Omental fat pad (tissue), 4 donors: Measurements from ENCODE around the gene LRP2BP. TPM values are rescaled to one million over a fixed set of nuclear protein-coding genes. Genes with fewer than 3 reads are reported as not detected.

Experiments
- ATAC-seq: fragments of 150-250 bp; one replicate; pipeline ENCODE4 v1.9.1; 2016; ENCODE audit warnings: mild to moderate bottlenecking, moderate library complexity; ENCODE audit not compliant: low FRiP score
- DNase-seq: peaks from one replicate; pipeline ENCODE4 v3.0.0-alpha.2; 2019; ENCODE audit warnings: low spot score
- total RNA-seq, 4 donors: library from RNA; depleted of rRNA; stranded (reverse); fragments of >200 nt; gene quantifications; one replicate each; pipeline ENCODE4 v1.1.0, GENCODE V29; 2016
- TF ChIP-seq, protein P1 (sequence below), 3 donors: fragments of 450-650 bp; IDR thresholded peaks; one replicate each; pipeline ENCODE4 v1.5.1; 2016 to 2017; ENCODE audit warnings: antibody characterized with exemption in 3 of 3, mild to moderate bottlenecking in 3 of 3, moderate library complexity in 2 of 3

LRP2BP gene
- total RNA-seq, 4 donors from 2014 or later: 0.56 to 4.0 (median 1.7) TPM

DNA sequence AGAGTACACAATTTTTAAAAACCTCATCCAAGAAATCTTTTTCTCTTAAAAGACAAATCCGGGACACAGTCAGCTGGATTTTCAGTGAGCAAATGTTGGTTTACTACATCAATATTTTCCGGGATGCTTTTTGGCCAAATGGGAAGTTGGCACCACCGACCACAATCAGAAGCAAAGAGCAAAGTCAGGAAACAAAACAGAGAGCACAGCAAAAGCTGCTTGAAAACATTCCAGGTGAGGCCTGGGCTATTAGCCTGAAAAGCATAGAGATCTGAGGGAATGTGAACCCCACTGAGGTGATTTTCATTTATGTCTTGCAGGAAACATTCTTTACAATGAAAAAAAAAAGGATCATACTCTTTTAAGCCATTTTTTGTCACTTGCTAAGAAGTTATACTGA is 33.9 kb downstream of the LRP2BP start:
- no peak for ATAC-seq

DNA sequence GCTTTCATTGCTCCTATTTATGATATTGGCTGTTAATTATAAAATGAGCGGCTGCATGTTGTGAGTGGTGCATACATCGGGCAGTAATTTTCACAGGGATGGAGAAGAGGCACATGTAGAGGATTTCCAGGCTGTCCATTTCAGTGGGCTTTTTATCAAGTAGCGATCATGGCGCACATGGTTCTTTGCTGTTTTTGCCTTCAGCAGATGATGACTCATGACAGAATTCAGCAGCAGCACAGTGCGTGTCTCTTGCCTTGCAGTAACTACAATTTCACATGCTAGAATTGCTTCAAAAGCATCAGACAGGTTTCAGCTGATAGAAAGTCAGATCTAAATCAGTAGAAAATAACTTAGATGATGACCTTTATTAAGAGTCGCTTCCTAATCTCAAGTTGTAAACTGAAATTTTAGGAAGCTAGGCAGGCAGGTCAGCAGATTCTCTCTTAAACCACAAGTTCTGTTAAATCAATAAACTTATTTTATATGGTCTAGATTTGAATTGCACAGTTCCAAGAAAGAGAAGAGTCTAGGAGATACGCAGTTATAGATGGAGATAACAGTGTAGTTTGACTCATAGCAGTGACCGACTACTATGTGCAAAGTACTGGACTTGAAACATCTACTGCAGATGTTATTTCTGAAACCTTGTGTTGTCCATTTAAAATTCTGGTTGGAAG is 35.8 kb downstream of the LRP2BP start:
- TF ChIP-seq, protein P1, sequence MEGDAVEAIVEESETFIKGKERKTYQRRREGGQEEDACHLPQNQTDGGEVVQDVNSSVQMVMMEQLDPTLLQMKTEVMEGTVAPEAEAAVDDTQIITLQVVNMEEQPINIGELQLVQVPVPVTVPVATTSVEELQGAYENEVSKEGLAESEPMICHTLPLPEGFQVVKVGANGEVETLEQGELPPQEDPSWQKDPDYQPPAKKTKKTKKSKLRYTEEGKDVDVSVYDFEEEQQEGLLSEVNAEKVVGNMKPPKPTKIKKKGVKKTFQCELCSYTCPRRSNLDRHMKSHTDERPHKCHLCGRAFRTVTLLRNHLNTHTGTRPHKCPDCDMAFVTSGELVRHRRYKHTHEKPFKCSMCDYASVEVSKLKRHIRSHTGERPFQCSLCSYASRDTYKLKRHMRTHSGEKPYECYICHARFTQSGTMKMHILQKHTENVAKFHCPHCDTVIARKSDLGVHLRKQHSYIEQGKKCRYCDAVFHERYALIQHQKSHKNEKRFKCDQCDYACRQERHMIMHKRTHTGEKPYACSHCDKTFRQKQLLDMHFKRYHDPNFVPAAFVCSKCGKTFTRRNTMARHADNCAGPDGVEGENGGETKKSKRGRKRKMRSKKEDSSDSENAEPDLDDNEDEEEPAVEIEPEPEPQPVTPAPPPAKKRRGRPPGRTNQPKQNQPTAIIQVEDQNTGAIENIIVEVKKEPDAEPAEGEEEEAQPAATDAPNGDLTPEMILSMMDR (IDR thresholded peaks at IDR 0.05): no peak
- no peak for ATAC-seq
- no peak for DNase-seq

More for the DNA sequence above, 33.9 kb downstream of the LRP2BP start:
- no peak for DNase-seq
- TF ChIP-seq, protein P1 (IDR thresholded peaks at IDR 0.05): no peak

DNA sequence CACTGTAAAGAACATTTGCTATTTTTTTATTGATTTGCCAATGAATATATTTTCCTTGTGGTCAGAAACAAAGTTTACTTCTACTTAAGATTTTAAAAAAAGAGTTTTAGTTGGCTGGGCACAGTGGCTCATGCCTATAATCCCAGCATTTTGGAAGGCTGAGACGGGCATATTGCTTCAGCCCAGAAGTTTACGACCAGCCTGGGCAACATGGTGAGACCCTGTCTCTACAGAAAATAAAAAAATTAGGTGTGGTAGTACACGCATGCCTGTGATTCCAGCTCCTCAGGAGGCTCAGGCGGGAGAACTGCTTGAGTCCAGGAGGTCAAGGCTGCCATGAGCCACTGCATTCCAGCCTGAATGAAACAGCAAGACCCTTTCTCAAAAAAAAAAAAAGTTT is 36.8 kb downstream of the LRP2BP start:
- DNase-seq (no peak), ATAC-seq (no peak)
- TF ChIP-seq, protein P1 (IDR thresholded peaks at IDR 0.05): no peak

DNA sequence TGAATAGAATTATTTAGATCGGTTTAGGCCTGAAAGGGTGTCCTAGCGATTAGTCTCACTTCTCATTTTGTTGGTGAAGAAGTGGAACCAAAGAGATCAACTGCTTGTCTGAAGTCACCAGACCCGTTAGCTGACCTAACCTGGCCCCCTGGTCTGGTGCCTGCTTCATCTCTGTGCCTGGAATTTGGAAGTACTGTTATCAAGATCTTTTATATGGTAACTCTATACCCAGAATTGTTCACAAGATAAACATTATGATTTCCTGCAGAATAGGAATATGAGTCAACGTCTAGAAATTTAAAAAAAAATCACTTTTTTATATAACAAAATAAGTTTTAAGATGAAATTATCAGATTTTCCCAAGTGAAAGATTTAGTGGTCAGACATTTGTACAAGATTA is 37.2 kb downstream of the LRP2BP start:
- TF ChIP-seq, protein P1 (IDR thresholded peaks at IDR 0.05): no peak
- DNase-seq (no peak), ATAC-seq (no peak)

DNA sequence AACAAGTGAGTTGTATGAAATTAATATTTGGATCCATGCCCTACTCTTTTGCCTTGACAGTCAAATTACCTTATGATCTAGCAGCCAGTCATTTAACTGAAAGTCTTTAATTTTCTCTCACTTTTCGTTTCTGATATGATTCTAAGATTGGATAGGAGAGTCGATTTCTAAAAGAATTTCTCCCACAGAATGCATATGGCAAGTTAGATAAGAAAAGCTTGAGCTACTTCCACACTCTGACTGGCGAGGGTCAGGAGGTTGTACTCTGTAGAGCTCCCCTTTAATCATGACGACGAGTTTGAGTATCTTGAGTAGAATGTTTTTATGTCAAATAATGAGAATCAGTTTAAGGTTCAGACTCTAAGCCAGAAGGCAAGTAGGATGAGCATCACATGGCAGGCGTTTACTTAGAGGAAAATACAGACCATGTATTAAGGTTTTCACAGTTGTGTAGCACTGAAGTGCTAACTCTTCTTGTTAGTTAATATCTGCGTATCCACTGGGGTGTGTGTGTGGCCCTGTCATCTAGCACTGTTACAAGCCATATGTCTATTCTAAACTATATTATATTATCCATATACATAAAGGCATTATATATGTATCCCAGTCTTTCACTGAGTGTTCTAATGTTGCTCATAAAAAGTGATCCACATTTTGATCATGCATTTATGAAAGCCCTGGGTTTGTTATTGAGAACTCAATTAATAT is 37.8 kb downstream of the LRP2BP start:
- DNase-seq (no peak), ATAC-seq (no peak)
- TF ChIP-seq, protein P1 (IDR thresholded peaks at IDR 0.05): no peak

DNA sequence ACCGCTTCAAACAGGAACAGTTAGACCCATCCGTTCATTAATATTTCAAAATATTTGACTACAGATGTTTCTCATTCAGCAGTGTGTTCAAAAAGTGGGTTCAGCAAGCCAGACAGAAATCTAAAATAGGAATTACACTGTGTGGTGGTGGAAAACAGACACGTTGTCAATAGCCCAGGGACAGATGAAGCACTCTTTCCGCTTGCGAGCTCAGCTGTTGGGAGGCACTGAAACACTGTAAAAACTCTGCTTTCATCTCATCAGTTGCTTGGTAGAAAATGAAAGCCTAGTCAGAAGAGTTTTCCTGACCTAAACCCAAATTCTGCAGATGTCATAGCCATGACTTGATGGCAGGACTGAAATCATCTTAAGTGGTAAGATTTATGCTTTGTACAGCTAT is 38.5 kb downstream of the LRP2BP start:
- ATAC-seq (no peak), DNase-seq (no peak)
- TF ChIP-seq, protein P1 (IDR thresholded peaks at IDR 0.05): no peak

DNA sequence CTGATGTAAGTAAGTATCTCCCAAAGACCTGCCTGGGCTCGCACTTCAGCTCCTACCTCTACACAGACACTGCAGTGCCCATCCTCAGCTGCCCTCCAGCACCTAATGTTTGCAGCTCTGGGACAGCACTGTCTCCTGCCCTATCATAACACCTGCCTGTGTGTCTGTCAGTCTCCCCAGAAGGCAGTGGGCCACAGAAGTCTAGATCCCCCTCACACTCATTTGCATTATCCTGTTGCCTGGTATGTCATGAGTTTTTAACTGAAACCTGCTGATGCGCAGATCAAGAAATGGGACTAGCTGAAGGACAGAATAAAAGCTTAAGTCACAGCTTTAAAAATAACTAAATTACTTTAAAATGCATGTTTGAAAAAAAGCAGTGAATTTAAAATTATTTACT is 43.0 kb downstream of the LRP2BP start:
- TF ChIP-seq, protein P1 (IDR thresholded peaks at IDR 0.05): no peak
- ATAC-seq (no peak), DNase-seq (no peak)
